Prostate gland (tissue), 2 donors: ENCODE data around the gene DCX.

ENCODE experiments used
- CTCF ChIP-seq, 4 experiments: fragments of 200-600 bp in 2 of 4; fragments of 450-650 bp in 2 of 4; sonication (generic) in 2 of 4; IDR thresholded peaks; 1 replicate in 3 of 4; 2 replicates in 1 of 4; pipeline ENCODE4 v1.5.1; 2016 to 2019; ENCODE audit warnings: antibody characterized with exemption in 4 of 4, mild to moderate bottlenecking in 2 of 4, moderate library complexity in 2 of 4
- POLR2A ChIP-seq: fragments of 450-650 bp; IDR thresholded peaks from one replicate; pipeline ENCODE4 v1.6.1; 2016; ENCODE audit warnings: antibody characterized with exemption, mild to moderate bottlenecking
- POLR2AphosphoS5 ChIP-seq: sonication (generic); formaldehyde crosslinking; IDR thresholded peaks from one replicate; pipeline ENCODE4 v1.6.1; 2017; ENCODE audit warnings: antibody characterized with exemption

DNA sequence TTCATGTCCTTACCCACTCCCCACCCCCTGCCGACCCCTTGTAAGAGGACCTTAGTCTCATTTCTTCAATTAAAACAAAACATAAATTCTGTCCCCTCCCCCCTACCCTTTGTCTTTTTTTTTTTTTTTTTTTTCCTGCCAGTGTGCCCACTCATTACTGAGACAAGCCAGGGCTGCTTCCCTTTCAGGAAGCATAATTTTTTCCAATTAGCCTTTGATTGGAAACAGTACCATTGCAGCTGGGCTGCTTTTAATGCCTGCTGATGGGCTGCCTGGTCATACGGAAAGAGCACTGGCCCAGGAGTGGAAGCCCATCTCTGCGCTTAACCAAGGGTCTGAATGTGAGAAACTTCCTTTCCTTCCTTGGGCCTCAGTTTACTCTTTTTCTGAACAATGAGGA, 123.2 kb downstream of the DCX start:
- no peak for TF ChIP-seq CTCF (IDR thresholded peaks at IDR 0.05)
- TF ChIP-seq POLR2A: no peak
- TF ChIP-seq POLR2AphosphoS5: no peak
